Activated B cell treated with CpG ODN at 0.5 μM for 24 hours (primary cell): ENCODE data around the gene GZMM. TPM values are rescaled to one million over a fixed set of nuclear protein-coding genes. Genes with fewer than 3 reads are reported as not detected.

Experiments
- ATAC-seq: fragments of 200-7000 bp; cut with Tn5 transposase; one replicate; pipeline ENCODE4 v1.10.0; 2021; ENCODE audit warnings: low read depth, mild to moderate bottlenecking, moderate library complexity
- CTCF ChIA-PET: fragments of 350-600 bp; sonication (Branson Sonifier 250); formaldehyde crosslinking; loops from one replicate; lab custom pipeline; 2021; ENCODE audit warnings: antibody characterized with exemption; lab: Charles Lee
- POLR2A ChIA-PET: fragments of 350-600 bp; sonication (Branson Sonifier 250); formaldehyde crosslinking; loops from one replicate; lab custom pipeline; 2021; ENCODE audit warnings: antibody characterized with exemption; lab: Charles Lee
- DNase-seq: peaks from one replicate; pipeline ENCODE4 v3.0.0; 2022
- H3K27ac Mint-ChIP-seq: one replicate; pipeline ENCODE4 v1.8.0; 2020; ENCODE audit warnings: mixed read lengths
- H3K27me3 Mint-ChIP-seq: one replicate; pipeline ENCODE4 v1.8.0; 2021; ENCODE audit warnings: mixed read lengths
- H3K36me3 Mint-ChIP-seq: one replicate; pipeline ENCODE4 v1.8.0; 2021; ENCODE audit warnings: low read depth, mixed read lengths
- H3K4me1 Mint-ChIP-seq: one replicate; pipeline ENCODE4 v1.8.0; 2021; ENCODE audit warnings: mixed read lengths
- H3K4me3 Mint-ChIP-seq: one replicate; pipeline ENCODE4 v1.8.0; 2020; ENCODE audit warnings: mild to moderate bottlenecking, mixed read lengths
- H3K9me3 Mint-ChIP-seq: one replicate; pipeline ENCODE4 v1.8.0; 2020; ENCODE audit warnings: mixed read lengths
- intact Hi-C: fragments of 100-400 bp; cut with micrococcal nuclease; formaldehyde crosslinking; loops from one replicate; pipeline ENCODE4 v1.15.1; 2024
- total RNA-seq: library from RNA; stranded (reverse); gene quantifications from 2 replicates; pipeline ENCODE4 v1.2.3, GENCODE V29; 2022
- TF ChIP-seq, protein P1 (sequence below): fragments of 200-600 bp; IDR thresholded peaks from one replicate; pipeline ENCODE4 v1.8.0; 2022; ENCODE audit warnings: antibody characterized with exemption, mild to moderate bottlenecking

The GZMM gene
- total RNA-seq, 1 donor from 2014 or later = not detected

DNA sequence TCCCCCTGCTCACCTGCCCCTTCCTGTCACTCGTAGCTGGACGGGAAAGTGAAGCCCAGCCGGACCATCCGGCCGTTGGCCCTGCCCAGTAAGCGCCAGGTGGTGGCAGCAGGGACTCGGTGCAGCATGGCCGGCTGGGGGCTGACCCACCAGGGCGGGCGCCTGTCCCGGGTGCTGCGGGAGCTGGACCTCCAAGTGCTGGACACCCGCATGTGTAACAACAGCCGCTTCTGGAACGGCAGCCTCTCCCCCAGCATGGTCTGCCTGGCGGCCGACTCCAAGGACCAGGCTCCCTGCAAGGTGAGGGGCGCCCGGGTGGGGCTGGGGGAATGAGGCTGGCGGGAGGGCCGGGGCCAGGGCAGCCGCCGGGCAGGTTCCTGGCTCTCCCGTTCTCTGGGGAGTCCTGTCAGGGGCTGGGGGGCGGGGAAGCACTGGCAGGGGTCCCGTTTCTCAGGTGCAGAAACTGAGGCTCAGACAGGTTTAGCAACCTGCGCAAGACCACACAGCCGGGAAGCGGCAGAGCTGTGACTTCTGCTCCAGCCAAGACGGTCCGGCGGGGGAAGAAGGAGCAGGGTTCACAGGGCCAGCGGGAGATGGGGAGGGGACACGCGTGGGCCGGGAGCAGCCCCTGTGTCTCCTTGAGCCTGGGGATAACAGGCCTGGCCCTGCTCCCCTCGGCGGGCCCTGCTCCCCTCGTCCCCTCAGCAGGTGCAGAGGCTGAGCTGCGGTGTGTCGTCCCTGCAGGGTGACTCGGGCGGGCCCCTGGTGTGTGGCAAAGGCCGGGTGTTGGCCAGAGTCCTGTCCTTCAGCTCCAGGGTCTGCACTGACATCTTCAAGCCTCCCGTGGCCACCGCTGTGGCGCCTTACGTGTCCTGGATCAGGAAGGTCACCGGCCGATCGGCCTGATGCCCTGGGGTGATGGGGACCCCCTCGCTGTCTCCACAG, 5.3 kb downstream of the GZMM start:
- ChIA-PET POLR2A (interaction anchor here (0.6 kb wide), 1 partner anchor 88 kb away, joined by 4 read pairs; no protein-coding TSS in a partner anchor), CTCF (no interaction called here)
- Mint-ChIP-seq H3K4me3 (no peak overlapping the region), H3K27me3 (peaks cover 2% of the 10 kb centered on the region), H3K9me3 (no peaks in the 10 kb centered on the region), H3K27ac (no peak overlapping the region), H3K4me1 (no peaks in the 10 kb centered on the region), H3K36me3 (no peaks in the 10 kb centered on the region)
- ATAC-seq (no peak), DNase-seq (no peak)
- TF ChIP-seq, protein P1, sequence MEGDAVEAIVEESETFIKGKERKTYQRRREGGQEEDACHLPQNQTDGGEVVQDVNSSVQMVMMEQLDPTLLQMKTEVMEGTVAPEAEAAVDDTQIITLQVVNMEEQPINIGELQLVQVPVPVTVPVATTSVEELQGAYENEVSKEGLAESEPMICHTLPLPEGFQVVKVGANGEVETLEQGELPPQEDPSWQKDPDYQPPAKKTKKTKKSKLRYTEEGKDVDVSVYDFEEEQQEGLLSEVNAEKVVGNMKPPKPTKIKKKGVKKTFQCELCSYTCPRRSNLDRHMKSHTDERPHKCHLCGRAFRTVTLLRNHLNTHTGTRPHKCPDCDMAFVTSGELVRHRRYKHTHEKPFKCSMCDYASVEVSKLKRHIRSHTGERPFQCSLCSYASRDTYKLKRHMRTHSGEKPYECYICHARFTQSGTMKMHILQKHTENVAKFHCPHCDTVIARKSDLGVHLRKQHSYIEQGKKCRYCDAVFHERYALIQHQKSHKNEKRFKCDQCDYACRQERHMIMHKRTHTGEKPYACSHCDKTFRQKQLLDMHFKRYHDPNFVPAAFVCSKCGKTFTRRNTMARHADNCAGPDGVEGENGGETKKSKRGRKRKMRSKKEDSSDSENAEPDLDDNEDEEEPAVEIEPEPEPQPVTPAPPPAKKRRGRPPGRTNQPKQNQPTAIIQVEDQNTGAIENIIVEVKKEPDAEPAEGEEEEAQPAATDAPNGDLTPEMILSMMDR = no peak
- intact Hi-C loops = no loop called here

DNA sequence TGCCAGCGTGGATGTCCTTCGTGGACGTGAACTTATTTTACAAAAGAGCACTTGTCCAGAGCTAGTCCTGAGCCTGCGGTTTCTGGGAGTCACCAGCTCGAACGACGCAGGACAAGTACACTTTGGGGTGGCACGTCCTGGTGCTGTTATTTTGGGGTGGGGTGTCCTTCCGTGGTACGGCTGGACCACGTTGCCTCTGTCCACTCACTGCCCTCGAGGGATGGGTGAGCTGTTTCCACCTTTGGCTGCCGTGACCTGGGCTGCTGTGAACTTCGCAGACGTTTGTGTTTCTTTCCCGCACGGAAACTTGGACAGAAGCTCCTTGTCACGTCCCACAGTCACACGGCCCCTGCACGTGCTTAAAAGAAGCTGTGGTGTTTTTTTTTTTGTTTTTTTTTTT, 11.0 kb downstream of the GZMM start:
- Mint-ChIP-seq H3K27me3 (peaks cover 4% of the 10 kb centered on the region), H3K9me3 (no peaks in the 10 kb centered on the region), H3K36me3 (no peaks in the 10 kb centered on the region), H3K4me1 (no peaks in the 10 kb centered on the region), H3K27ac (no peak overlapping the region), H3K4me3 (no peak overlapping the region)
- intact Hi-C loops = no loop called here
- DNase-seq (no peak), ATAC-seq (no peak)
- ChIA-PET CTCF (no interaction called here), POLR2A (no interaction called here)
- TF ChIP-seq, protein P1 = no peak

DNA sequence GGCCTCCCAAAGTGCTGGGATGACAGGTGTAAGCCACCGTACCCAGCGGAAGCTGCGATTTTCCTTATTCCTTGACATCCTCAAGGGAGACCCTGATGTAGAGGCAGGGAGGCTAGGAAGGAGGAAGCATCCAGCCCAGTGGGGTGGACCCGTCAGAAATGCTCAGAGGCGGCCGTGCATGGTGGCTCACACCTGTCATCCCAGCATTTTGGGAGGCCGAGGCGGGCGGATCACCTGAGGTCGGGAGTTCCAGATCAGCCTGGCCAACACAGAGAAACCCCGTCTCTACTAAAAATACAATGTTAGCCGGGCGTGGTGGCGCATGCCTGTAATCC, 11.6 kb downstream of the GZMM start:
- H3K9me3 Mint-ChIP-seq = no peaks in the 10 kb centered on the region
- intact Hi-C loops = no loop called here
- no peak for ATAC-seq
- H3K27ac Mint-ChIP-seq = no peak overlapping the region
- ChIA-PET CTCF (no interaction called here), POLR2A (no interaction called here)
- TF ChIP-seq, protein P1 = no peak
- peaks cover 4% of the 10 kb centered on the region for H3K27me3 Mint-ChIP-seq
- H3K4me3 Mint-ChIP-seq = no peak overlapping the region
- no peak for DNase-seq
- no peaks in the 10 kb centered on the region for H3K36me3 Mint-ChIP-seq
- H3K4me1 Mint-ChIP-seq = no peaks in the 10 kb centered on the region

- TF ChIP-seq, protein P1 = no peak
- no peak for DNase-seq
Observed at GRCh38 chr19:556611-557382, 12.9 kb downstream of the GZMM start.

DNA sequence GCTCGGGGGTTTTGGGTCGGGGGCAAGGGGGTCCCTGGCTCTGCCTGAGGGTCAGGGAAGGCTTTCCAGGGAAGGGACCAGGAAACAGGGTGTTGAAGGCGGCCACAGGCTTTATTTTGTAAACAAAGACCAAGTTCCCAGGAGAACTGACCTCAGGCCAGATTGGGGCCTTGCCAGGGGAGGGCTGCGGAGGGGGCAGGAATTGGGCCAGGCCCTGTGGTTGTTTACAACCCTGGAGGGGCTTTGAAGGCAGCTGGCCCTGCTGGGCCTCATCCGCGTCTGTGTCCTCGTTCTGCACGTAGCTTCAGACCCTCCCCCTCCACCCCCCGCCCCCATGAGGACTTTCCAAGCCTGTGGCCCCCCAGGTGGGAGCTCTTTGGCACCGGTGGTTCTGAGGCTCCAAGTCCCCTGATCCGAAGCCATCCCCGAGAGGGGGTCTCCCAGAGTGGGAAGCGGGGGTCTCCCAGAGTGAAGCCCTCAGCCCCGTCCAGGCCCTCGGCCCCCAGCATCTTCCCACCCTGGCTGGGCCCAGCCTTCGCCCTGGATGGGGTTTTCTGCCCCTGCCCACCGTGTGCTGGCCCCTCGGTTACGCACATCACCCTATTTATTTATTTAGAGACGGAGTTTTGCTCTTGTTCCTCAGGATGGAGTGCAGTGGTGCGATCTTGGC, 15.1 kb downstream of the GZMM start:
- no peak for DNase-seq
- ChIA-PET CTCF (no interaction called here), POLR2A (no interaction called here)
- no peaks in the 10 kb centered on the region for H3K36me3 Mint-ChIP-seq
- H3K27me3 Mint-ChIP-seq = peaks cover 2% of the 10 kb centered on the region
- H3K4me3 Mint-ChIP-seq = no peak overlapping the region
- TF ChIP-seq, protein P1 = no peak
- ATAC-seq = no peak
- no peak overlapping the region for H3K27ac Mint-ChIP-seq
- H3K9me3 Mint-ChIP-seq = no peaks in the 10 kb centered on the region
- intact Hi-C loops = no loop called here
- H3K4me1 Mint-ChIP-seq = no peaks in the 10 kb centered on the region

More at GRCh38 chr19:556611-557382, 12.9 kb downstream of the GZMM start:
- ChIA-PET CTCF (no interaction called here), POLR2A (no interaction called here)
- Mint-ChIP-seq H3K9me3 (no peaks in the 10 kb centered on the region), H3K27me3 (peaks cover 2% of the 10 kb centered on the region), H3K27ac (no peak overlapping the region), H3K4me3 (no peak overlapping the region), H3K4me1 (no peaks in the 10 kb centered on the region), H3K36me3 (no peaks in the 10 kb centered on the region)
- intact Hi-C loops = no loop called here
- ATAC-seq = no peak
